Measurements from ENCODE around the gene DNAJC10. TPM values are rescaled to one million over a fixed set of nuclear protein-coding genes. Genes with fewer than 3 reads are reported as not detected.

Gene DNAJC10, protein sequence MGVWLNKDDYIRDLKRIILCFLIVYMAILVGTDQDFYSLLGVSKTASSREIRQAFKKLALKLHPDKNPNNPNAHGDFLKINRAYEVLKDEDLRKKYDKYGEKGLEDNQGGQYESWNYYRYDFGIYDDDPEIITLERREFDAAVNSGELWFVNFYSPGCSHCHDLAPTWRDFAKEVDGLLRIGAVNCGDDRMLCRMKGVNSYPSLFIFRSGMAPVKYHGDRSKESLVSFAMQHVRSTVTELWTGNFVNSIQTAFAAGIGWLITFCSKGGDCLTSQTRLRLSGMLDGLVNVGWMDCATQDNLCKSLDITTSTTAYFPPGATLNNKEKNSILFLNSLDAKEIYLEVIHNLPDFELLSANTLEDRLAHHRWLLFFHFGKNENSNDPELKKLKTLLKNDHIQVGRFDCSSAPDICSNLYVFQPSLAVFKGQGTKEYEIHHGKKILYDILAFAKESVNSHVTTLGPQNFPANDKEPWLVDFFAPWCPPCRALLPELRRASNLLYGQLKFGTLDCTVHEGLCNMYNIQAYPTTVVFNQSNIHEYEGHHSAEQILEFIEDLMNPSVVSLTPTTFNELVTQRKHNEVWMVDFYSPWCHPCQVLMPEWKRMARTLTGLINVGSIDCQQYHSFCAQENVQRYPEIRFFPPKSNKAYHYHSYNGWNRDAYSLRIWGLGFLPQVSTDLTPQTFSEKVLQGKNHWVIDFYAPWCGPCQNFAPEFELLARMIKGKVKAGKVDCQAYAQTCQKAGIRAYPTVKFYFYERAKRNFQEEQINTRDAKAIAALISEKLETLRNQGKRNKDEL
- 92.3 and 109 TPM in 2 replicates for total RNA-seq

DNA sequence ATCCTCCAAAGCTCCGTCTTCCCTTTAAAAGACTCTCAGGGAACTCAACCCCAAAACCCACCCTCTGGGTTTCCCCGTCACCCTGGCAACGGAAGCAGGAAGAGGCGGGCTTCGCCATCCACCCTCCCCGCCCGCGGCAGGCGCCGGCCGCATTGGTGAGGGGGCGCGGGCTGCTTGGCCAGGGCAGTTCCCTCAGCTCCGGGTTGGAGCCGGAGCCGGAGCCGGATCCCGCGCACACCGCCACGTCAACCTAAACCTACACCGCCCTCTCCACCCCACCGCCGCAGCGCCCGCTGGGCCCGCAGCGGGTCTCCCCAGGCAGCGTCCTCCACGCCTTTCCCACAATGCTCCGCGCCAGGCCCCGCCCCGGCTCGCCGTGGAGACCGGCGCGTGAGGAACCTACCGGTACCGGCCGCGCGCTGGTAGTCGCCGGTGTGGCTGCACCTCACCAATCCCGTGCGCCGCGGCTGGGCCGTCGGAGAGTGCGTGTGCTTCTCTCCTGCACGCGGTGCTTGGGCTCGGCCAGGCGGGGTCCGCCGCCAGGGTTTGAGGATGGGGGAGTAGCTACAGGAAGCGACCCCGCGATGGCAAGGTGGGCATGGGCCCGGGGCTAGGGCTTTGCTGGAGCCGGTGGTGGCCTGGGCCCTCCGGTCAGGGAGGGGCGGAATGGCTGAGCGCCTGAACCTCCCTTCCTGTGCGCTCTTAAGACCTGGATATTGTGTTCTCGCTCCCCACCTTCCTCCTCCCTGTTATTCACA lies at the start of gene DNAJC10:
Gene DNAJC10, plus strand, starts transcription at position 366 of the 758 bp plus-strand sequence. CDS start 1,830 bp downstream, outside the sequence.

Other genes starting within 250 kb of the DNAJC10 start
- gene FRZB, start 150.4 kb downstream of the DNAJC10 start, total RNA-seq = under 0.01 TPM in 1 of 2 replicates, not detected in the other